Epithelial cell of prostate (primary cell): ENCODE results near the gene WHRN.

Source experiments
- DNase-seq: peaks from one replicate; pipeline ENCODE4 v3.0.0-alpha.2; 2011; ENCODE audit warnings: low read depth, low spot score
- H3K27ac ChIP-seq: fragments of 450-650 bp; 2 replicates; pipeline ENCODE4 v1.5.1; 2017; ENCODE audit warnings: mild to moderate bottlenecking

WHRN gene

DNA sequence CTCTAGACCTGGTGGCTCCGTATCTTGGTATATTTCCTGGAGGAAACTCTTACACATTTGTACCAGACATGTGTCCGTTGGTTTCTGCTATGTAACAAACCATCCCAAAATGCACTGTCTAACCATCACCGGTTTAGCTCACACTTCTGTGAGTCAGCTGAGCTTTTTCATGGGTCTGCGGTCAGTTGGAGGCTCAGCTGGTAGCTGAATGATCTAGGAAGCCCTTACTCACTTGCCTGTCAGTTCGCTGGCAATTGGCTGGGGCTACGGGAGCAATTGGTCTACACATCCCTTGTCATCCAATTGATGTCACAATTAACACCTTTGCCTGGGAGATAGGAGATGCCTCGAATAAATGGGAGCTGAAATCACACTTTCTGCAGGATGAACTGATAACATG, 11.6 kb upstream of the WHRN start:
- no peak overlapping the region for H3K27ac ChIP-seq
- DNase-seq = no peak

DNA sequence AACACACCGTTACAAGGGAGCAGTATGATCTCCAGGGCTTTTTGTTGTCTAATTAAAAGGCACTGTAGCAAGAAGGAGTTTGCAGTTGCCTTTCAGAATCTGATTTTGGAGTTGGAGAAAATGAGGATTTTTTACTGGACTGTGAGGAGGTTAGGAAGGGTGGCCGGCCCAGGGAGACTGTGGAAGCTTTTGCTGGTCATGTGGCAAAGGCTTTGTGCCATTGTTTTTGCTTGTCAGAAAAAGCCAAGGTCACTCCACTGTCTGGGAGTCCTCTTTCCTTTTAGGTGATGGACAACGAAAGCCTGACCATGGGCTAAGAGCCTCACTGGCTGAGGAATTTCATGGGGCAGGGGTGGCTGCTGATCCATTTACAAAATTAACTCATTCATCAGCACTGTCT, 10.3 kb upstream of the WHRN start:
- no peak for DNase-seq
- H3K27ac ChIP-seq = no peak overlapping the region

DNA sequence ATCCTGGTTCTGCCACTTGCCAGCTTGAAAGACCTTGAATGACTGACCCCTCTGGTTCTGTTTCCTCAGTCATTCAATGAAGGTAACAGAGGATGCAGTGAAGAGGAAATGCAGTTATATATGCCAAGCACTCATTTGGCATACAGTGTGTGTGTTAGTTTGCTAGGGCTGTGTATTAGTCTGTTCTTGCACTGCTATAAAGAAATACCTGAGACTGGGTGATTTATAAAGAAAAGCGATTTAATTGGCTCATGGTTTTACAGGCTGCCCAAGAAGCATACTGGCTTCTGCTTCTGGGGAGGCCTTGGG, 8.6 kb upstream of the WHRN start:
- no peak for DNase-seq

DNA sequence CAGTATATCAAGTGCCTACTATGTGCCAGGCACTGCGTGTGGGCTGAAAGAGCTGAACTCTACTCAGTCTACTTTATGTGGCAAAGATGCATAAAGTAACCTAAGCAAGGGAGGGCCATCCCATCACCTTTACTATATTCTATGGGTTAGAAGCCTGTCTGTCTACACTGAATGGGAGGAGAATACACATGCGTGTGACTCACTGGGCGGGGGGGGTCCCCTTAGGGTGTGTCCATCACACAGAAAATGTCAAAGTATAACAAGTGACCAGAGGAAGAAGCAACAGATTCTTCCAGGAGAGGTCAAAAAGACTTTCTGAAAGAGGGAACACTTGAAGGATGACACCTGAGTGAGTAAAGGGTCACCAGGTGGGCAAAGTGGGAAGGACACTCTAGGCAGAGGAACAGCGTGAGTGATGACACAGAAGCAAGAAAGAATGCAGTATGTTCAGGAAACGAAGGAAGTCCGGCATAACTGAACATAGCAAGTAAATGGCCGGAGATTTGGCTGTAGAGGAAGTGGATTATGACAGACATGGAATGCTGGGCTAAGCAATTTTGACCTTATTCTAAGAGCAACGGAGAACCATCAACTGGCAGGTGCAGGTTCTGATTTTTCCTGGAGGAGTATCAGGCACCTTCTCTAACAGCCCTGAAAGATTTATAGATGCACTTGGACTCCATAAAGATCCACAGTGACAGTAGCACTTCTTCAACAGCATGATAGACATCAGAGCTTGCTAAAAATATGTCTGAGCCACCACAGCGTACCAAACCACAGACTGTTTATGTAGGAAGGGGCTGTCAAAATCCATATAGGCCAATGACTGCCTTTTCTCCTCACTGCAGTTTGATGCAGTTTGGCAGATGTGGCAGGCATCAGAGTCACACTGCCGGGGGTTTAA, 8.0 kb upstream of the WHRN start:
- no peak overlapping the region for H3K27ac ChIP-seq
- no peak for DNase-seq

More for the DNA sequence above, 8.6 kb upstream of the WHRN start:
- no peak overlapping the region for H3K27ac ChIP-seq

DNA sequence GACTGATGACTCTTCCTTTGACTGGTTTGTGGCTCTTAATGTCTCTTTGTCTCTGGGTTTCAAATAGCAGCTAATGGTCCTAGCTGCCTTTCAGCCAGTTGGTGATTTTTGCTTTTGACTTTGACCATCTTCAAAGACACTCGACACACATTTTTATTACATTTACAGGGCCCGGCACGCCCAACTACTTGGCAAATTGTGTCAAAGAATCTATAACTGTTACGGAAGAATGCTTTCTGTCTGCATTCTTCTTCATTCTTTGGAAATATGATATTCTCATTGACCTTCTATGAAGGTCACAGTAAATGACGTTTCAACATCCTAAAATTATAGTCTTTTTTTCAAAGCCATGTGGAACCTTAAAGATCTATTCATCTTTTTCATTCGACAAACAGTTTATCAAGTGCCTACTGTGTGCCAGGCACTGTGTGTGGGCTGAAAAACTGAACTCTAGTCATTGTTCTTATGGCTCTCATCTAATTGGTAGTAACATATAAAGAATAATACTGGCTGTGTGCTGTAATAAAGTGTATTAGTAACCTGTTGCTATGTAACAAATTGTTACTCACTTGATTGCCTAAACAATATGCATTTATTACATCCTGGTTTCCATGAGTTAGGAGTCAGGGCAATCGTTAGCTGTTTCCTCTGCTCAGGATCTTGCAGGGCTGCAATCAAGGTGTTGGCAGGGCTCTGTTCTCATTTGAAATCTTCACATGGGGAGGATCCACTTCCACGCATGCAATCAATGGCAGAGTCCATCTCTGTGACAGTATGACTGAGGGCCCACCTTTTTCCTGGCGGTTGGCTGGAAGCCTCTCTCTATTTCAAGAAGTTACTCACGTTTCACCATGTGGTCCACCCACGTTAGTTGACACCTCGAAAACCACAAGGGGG, 7.0 kb upstream of the WHRN start:
- DNase-seq = no peak
- no peak overlapping the region for H3K27ac ChIP-seq

DNA sequence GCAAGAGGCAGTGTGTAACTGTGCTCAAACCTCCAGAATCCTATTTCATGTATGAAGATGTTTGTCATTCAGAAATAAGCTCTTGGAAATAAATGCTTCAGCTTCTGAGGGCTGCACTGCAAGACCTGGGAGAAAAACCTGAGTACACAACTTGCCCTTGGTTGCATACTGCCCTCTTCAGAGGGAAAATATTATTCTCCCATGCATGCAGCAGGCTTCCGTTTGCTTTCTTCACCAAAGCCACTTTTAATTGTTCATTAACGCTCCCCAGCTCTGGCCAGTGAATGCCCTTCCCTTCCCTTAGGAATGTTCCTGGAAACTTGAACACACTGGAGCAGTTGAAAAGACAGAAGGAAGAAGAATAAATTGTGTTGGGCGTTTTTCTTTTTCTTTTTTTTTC, 2.5 kb upstream of the WHRN start:
- no peak for DNase-seq
- H3K27ac ChIP-seq = no peak overlapping the region

DNA sequence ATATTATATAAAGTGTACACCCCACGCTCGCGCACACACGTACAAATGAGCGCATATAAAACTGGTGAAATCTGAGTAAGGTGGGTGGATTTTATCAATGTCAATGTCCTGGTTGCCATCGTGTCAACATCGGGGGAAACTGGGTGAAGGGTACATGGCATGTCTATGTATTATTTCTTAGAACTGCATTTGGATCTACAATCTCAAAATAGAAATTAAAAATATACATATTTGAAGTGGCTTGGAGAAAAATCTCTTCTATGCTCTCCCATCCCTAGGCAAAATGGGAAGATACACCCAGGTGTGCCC, 763 bp upstream of the WHRN start:
- no peak for DNase-seq
- H3K27ac ChIP-seq = no peak overlapping the region

DNA sequence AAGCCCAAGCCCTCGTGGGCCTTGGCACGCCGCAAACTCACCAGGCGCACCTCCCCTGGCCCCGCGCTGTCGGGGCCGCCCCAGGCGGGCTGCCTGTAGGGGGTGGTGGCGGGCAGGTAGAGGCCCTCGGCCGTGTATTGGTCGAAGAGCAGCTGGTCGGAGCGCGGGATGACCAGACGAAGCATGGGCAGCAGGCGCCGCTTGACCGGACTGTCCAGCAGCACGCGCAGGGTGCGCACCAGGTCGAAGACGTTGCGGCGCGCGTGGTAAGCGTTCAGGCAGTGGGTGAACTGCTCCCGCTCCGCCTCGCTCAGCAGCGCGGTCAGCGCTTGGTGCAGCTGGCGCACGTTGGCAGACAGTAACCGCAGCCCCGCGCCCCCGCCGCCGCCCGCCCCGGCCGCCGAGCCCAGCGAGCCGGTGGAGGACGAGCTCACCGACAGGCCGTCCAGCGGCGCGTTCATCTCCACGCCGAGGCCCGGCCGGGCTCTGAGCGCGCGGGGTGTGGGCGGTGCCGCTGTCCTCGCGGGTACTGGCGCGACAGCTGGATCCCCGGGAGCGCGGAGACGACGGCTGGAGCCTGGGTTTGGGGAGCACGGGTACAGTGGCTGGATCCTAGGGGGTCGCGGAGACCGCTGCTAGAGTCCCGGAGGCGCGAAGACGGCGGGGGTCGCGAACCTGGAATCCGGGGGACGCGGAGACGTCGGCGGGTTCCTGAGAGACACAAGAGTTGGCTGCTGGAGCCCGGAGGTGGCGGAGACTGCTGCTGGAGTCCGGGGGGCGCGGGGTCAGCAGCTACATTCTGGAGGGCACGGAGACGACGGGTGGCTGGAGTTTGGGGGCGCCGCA, 709 bp downstream of the WHRN start:
- no peak for DNase-seq
- H3K27ac ChIP-seq = no peak overlapping the region

DNA sequence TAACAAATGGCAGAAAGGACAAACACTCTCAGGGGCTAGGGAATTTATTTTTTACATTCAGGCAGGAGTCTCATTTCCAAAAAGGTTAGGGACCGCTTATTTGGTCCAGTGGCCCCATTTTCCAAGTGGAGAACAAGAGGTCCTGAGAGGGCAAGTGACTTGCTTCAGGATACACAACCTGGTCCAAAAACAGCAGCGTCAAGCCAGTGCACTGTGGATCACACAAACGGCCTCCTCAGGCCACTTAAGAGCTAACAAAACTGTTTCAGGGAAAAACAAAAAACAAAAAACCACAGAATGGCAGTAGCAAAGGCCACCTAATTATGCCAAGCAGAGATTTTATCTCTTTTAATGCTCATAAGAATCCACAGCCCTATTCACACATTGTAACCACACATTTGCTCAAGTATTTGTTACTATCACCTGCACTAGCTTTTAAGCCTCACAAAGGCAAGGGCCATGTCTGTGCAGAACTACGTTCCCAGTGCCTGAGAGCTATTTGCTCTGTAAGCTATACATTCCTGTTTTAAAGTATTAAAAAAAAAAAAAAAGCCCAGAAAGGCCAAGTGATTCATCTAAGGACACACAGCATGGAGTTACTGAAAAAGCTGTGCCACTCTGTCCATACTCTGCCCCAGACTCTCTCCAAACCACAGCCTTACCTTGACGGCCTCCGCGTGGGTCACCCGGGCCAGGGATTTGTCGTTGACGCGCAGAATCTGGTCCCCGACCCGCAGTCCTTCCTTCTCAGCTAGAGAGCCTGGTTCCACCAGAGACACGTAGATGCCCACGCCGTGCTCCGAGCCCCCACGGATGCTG, 1.5 kb downstream of the WHRN start:
- no peak overlapping the region for H3K27ac ChIP-seq
- DNase-seq = no peak

DNA sequence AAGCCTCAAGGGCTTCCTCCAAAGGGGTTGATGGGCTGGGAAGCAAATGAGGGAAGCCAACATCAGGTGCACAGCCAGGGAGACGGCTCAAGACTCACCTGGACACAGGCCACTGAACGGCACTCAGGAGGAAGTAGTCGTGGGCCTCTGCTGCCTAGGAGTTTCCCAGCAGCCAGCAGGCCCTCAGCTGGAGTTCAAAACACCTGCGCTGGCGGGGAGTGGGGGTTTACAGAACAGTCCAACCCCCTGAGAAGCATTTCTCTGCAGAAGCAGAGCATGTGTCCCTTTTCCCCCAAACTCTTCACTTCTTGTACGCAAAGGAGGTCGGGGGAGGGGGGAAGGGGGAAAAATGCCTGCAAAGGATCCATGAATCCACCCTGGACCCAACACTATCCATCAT, 2.3 kb downstream of the WHRN start:
- DNase-seq = no peak
- no peak overlapping the region for H3K27ac ChIP-seq

DNA sequence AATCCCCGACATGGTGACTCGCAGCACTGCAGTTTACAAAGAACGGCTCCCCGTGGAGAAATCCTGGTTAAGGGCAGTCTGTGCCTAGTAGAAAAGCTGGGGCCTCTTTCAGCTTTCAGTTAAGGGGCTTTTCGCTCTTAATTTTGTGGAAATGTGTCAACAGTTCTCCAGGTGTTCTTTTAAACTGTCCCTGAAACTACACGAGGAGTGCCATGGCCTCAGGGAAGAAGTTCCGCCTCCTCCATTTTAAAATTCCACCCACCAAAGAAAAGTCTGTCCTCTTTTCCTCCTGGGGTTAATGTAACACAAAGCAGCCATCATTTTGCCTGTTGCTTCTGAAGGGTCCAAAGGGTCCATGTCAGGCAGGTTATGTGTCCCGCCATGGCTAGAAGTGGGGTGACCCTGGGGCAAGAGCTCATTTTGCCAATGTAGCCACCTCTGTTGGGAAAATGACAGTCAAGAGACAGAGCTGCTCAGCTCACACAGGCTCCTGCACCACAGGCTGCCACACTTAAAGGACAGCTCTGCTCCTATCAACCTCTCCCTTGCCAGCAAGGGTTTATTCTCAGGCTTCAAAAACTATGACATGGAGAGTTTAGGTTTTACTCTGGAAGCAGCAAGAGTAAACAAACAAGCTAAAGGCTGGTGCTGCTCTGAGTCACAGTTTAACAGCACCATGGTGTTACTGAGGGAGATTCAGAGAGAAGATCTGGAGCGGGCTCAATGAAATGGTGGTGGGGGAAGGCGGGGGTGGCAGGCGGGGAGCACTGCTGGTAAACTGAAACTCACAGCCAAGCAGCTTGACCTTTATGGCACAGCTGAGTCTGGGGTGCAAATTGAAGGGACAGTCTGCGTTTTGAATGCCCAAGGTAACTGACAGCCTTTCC, 3.2 kb downstream of the WHRN start:
- DNase-seq = no peak
- H3K27ac ChIP-seq = no peak overlapping the region

DNA sequence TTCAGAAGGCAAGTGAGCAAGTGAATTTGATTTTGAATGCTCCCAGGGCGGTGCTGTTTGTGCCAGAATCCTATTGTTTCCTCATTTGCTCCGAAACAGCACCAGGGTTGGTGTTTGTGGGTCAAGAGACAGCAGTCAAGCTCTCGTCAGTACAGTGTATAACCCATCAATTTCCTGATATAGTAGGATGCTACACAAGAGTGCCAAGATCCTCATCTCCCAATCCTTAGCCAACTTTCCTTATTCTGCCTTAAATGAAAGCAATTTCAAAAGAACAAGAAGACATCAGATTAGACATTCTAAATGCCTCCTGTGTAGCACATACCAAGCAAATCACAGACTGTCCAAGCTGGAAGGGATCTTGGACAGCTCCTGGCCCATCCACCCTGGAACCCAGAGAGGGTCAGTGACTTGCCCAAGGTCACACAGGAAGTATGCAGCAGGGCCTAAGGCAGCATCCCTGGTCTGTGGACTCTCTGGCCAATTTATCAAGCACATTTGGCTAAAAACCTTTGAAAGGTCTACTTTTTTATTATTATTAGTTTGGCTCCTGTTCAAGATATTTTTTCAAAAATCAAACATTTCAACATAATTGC, 4.5 kb downstream of the WHRN start:
- DNase-seq = no peak
- no peak overlapping the region for H3K27ac ChIP-seq

DNA sequence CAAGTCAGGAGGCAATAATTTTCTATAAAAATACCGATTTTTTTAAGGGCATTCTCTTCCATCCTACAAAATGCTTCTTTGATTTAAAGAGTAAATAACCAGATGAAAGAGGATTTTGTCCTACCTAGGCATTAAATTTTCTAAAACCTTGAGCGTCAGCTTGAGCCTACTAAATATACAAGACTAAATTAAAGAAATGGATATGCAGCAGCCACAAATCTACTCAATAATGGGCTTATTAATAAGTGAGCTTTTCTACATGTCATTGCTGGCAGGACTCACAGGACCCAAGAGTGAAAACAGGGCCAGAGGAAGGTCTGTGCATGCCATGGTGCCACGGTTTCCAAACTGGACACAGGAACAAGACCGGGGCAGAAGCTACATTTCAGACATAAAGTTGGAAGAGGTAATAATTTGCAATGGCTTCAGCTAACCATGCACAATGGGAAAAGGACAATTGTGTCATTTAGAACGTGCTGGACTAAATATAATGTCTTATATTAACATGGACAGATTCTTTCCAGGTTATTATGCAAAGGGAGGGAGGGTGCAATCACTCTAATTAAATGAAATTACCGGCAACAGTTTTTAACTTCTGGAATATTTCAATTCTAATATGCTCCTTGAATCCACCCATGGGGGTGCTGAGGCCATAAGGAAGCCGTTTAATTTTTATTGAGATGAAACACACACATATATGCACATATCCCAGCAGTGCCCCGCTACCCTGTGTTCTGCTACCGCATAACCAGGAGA, 5.2 kb downstream of the WHRN start:
- no peak overlapping the region for H3K27ac ChIP-seq

DNA sequence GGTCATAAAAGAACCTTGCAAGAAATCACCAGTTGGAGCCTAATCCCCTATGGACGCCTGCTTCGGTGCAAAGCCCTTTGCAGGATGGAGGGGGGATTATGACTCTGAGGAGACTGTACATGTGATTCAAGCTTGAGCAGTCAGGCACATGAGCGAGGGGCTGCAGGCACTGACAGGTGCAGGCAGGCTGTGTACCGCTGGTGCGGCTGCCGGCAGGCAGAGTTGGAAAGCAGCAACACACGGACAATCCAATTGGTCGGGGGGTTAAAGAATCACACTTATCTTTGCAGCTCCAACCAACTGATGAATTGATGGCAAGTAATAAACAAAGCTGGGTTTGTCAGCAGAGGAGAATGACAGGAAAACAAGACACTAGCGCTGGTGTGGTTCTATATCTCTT, 5.7 kb downstream of the WHRN start:
- no peak for DNase-seq
- H3K27ac ChIP-seq = no peak overlapping the region

More for the DNA sequence above, 5.2 kb downstream of the WHRN start:
- DNase-seq = no peak

DNA sequence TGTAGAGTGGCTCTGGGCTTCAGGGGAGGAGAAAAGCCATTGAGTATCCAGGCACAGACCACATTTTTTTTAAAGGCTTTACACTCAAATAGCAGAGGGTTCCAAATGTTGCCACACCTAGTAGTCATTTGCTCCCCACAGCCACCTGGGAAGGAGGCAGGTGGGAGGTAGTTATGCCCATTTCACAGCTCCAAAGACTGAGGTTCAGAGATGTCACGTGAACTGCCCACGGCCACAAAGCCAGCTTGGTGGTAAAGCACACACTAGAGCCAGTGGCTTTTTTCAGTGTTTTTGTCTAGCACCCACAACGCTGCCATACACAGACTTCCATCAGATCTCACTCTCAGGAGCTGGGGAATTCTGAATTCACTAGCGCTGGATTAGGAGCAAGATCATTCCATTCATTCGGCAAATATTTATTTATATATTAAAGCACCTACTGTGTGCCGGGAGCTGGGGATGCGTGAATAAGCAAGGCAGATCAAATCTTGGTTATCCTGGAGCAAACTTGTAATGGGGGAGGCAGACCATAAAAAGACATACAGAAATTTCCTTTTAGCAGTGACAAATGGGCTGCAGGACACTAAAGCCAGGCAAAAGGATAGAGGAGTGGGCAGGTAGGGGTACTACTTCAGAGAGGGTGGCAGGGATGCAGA, 7.4 kb downstream of the WHRN start:
- DNase-seq = no peak
- H3K27ac ChIP-seq = no peak overlapping the region

DNA sequence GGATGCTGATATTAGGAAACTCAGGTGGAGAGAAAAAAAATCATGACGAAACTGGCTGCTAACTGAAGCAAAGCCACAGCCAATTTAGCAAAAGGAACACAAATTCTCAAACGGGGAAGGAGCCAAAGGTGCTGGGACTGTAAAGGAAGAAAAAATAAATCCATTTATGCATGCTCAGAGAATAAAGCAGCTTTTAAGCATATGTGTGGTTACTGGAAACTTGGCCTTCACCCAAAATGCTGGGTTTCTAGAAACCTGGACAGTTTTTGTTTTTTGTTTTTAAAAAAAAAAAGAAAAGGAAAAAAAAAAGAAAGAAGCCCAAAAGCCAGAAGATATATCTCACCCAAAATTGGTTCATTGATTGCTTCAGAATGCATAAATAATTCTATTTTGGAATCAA, 8.0 kb downstream of the WHRN start:
- no peak for DNase-seq
- no peak overlapping the region for H3K27ac ChIP-seq

DNA sequence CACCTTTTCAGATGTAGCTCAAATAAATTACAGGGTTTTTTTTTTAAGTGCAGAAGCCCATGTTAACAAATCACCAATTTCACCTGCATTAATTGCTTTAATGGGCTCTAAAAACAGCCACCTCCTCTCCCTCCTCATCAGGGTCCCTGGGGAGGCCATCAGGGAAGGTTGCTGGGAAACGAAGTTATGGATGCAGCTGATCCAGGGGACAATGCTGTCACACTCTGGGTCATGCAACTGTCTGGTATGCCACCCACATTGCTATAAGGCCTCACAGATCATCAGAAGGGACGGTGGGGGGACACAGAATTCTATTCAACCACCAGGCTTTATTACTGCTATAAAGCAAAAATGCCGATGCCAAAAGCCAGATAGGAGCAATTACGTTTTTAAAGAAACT, 9.3 kb downstream of the WHRN start:
- DNase-seq = no peak
- H3K27ac ChIP-seq = no peak overlapping the region
